NOMO-1 treated with dmso at 0.1 percent for 144 hours (cell line): Measurements from ENCODE around the gene PNKD.
A peak's percentile ranks its signal among the peaks of the same experiment; 100 is the strongest.
"Not testable (repeated sequence)": the region's sequence is repeated elsewhere in the genome, so short reads cannot be mapped to it uniquely, and the experiment has no call there.

Experiments
- DNase-seq: peaks from one replicate; lab custom pipeline; 2025; ENCODE audit not compliant: unreplicated experiment; lab: John Stamatoyannopoulos, UW

The PNKD gene

DNA sequence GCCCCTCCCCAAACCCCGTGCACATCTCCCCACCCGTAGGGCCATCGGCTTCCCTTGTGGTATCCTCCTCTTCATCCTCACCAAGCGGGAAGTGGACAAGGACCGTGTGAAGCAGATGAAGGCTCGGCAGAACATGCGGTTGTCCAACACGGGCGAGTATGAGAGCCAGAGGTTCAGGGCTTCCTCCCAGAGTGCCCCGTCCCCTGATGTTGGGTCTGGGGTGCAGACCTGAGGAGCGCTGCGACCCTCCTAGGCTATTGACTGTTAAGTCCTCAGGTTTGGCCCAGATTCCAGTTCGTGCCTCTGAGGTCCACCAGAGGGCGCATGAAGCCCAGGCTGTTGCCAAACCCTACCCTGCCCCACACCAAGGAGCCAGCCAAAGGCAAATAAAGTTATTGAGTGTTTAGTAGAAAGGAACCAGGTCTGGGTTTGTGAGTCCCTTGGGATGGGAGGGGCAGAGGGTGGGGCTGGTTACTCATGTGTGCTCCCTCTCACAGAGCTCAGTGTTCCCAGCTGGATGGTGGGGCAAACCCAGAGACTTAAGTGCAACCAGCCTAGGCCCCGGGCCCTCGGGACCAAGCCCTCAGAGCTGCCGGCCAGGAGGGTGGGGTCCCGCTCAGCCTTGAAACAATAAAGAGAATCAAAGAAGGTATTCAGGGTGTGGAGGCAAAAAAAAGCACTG is 2.4 kb downstream of the PNKD start:
- peak; percentile 63 for DNase-seq

DNA sequence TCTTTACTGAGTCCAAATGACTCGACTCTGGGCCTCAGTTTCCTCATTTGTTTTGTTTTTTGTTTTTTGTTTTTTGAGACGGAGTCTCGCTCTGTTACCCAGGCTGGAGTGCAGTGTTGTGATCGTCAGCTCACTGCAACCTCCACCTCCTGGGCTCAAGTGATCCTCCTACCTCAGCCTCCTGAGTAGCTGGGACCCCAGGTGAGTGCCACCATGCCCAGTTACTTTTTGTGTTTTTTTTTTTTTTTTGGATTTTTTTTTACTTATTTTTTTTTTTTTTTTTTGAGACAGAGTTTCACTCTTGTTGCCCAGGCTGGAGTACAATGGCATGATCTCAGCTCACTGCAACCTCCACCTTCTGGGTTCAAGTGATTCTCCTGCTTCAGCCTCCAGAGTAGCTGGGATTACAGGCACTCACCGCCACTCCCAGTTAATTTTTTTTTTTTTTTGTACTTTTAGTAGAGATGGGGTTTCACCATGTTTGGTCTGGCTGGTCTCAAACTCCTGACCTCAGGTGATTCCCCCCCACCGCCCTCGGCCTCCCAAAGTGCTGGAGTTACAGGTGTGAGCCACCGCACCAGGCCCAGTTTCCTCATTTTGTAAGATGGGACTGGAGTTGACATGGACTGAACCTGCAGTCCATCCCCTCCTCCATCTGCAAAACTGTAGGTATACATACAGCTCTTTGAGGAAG is 3.0 kb downstream of the PNKD start:
- DNase-seq, result not testable (repeated sequence)

DNA sequence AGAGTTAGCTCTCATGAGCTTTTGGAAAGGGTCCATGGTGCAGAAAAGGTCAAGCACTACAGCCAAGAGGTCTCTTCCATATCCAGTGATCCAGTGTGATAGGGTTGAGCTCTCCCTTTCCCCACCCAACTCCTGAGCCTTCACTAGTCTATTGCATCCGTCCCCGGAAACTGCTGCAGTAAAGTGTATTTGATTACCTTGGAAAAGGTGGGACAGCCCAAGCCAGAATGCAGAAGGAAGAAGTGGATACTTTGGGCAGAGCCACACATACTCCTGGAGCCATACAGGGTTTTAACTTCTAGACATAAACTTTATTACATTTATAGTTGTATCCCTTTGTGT is 3.6 kb downstream of the PNKD start:
- no peak for DNase-seq

DNA sequence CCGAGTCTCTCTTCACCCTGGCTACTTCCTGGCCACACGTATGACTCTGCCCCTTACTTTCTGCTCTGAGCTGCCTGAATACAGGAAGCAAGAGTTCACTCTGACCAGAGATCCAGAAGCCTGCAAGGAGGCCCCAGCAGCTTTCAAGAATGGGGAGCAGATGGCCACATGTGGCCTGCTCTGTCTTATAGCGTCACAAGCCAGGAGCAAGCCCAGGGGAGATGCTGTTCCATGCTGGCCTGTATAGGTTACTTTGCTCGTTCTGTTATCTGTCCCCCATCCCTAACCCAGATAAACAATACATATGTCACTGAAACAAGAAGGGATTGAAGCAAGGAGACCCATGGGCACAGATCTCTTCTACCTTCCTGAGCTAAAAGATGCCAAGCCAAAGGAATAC is 4.3 kb downstream of the PNKD start:
- no peak for DNase-seq

DNA sequence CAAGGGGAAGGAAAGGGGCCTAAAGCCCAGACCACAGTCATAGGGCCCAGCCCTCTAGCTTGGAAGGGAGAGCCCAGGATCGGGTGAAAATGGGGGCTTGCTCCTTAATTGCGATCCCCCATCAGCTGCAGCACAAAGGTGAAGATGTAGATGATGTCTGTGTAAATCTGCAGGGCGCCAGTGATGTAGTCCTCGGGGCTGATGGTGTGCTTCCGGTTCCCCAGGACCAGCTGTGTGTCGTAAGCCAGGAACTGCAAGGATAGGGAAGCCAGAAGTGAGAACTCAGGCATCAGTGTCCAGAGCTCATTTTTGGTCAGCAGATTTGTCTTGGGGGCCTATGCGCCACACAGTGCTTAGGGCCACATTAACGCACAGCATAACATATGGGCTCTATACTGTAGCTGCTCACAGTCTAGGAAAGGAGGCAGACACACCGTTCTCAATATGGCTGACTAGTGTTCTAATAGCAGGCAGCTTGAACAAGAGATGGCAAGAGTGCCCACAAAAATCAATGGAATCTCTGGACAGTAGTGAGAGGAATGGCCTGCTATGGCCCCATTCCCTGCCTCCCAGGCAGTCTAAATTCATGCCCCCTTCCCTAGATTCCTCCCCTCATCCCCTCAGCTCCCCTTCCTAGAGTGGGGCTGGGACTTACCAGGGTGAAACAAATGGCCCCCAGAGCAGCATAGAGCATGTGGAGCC is 5.2 kb downstream of the PNKD start:
- DNase-seq, result no peak

DNA sequence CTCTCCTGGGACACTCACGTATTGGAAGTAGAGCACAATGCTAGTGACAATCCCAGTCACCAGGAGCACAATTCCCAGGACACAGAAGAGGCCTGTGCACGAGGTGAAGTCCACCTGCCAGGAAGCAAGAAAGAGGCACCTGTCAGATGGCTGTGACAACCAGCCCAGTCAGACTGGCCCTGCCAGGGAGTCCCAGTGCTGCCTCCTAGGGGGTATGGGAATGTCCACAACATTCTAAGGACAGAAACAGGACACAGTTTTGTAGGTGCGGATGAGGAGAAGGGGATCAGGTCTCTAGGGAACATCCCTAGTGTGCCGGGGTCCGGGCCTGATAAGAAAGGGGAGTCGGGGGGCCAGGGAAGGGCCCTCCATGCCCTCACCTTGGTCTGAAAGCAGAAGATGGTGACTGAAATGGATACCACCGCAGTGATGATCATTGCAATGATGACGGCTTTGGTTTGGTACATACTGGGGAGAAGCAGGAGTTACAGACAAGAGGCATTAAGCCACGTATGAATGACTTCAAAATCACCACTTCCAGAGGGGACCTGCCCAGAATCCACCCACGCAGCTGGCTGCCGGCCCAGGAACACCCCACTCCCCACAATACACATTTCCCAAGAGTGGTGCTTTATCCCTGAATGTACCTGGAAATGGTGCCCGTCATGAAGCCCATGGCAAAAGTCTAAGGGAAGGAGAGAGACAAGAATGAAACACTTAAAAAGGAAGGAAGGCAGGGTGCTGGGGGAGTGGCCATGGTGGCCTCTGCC is 6.9 kb downstream of the PNKD start:
- DNase-seq, result no peak

DNA sequence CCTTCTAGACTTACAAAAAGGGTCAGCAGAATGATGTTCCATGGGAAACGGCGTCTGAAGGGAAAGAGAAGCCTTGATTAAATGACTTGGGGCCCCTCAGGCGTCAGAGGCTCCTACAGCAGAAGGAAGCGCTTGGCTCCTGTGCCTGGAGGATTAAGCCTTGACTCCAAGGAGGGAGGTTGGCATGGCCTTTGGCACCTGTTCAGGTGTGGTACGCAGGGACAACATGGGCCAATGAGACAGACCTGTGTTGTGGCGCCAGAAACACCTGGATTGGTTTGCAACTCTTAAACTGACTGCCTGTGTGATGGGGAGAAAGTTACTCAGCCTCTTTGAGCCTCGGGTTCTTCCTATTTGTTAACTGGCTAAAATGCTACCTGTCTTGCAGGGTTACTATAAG is 7.6 kb downstream of the PNKD start:
- DNase-seq, result no peak

DNA sequence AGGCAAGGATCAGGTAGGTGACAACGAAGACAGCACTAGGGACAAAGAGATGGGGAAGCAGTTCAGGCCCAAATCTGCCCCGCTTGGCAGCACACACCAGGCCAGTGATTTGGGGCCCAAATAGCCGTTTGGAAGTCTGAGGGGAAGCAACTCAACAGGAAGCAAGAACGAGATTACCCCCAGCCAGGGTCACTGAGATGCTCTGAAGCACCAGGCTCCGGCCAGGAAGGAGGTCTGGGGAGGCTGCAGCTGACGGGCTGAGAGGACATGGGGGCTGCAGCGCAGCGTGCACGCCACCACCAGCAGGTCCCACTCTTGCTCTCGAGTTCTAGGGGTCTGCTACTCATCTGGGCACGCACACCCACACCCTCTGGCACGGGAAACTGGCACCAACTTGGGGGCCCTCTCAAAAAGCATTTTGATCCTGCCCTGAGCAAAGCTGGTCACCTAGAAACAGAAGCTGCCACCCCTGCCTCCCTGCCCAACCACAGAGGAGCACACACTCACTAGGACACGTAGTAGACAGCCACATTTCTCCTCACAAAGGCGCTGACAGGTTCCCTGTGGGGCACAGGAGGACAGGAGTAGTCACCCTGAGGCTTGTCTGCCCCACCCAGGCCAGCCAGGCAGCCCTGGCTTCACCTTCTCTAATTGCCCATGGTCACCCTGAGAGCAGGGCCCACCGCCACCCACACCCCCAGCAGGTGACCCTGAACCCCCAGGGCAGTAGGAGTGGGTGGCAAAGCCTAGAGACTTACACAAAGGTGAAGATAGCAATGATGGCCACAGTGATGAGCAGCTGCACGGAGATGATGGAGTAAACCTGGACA is 8.4 kb downstream of the PNKD start:
- no peak for DNase-seq

DNA sequence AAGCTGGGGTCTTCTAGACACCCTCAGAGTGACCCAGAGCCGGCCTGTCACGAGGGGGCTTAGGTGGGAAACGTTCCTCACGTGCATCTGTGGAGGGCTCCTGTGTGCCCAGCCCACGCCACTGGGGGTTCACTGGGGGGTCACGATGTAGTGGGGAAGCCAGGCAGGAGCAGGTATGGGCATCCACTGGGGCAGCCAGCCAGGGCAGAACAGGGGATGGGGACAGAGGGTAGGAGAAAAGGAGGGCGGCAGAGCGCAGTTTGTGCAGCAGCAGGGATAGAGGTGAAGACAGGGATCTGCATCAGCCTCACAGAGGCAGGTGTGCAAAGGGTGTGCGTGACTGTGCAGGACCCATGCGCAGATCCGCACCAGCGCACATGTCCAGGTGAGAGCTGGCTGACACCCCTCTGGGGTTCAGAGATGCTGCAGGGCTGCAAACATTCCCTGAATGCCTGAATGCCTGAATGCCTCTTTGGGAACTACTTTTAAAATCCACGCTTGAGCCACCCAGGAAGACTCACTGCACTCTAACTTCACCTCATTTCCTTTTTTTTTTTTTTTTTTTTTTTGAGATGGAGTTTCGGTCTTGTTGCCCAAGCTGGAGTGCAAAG is 10.0 kb downstream of the PNKD start:
- DNase-seq, result no peak

DNA sequence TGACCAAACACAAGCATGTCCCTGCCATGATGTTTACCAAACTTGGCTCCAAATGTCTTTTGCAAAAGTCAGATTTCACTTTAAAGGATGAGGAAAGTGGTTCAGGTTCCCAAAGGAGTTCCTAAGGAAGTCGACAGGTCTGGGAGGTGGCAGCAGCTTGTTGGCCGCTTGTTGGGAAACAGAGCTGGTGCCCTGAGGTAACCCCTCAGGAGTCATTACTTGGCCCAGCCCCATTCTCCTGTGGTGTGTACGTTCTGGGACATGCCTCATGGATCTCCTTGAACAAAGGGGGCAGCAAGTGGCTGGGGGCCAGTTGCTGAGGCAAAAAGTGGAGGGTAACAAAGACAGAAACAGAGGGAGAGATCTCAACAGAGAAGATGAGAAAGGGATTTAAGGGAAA is 11.1 kb downstream of the PNKD start:
- no peak for DNase-seq

DNA sequence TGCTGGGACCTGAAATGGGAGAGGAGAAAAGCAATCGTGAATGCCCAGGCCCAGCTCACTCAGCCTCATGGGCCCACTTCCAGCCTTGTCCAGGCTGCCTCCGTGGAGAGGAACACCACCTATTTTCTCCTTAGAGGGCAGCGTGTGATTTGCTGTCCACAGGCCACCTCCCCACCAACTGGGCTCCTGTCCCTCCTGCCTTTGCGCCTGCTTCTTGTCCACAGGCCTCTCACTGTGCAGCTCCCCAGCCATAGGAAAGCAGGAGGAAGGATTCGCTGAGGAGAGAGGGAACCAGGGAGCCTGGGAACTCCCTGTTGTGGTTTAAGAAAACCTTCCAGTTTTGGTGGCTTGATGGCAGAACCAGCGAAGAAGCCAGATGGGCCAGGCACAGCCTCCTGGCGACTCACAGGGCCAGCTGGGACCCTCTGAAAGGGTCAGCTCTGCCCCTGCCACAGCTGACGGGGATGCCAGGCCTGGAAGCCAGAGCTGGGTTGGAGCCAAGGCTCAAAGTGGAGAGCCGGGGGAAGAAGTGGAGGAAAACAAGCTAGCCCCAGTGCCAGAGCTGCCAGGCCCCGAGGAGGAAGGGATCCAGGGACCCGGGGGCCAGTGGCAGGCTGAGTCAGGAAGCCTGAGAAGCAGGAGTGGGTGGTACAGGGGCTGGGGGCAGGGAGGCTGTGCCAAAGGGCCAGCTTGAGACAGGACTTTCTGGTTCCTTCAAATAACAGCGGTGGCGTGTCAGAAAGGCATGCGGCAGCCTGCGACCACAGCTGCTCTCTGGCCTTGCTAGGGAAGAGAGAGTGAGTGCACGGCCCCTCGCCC is 12.1 kb downstream of the PNKD start:
- DNase-seq, result no peak

DNA sequence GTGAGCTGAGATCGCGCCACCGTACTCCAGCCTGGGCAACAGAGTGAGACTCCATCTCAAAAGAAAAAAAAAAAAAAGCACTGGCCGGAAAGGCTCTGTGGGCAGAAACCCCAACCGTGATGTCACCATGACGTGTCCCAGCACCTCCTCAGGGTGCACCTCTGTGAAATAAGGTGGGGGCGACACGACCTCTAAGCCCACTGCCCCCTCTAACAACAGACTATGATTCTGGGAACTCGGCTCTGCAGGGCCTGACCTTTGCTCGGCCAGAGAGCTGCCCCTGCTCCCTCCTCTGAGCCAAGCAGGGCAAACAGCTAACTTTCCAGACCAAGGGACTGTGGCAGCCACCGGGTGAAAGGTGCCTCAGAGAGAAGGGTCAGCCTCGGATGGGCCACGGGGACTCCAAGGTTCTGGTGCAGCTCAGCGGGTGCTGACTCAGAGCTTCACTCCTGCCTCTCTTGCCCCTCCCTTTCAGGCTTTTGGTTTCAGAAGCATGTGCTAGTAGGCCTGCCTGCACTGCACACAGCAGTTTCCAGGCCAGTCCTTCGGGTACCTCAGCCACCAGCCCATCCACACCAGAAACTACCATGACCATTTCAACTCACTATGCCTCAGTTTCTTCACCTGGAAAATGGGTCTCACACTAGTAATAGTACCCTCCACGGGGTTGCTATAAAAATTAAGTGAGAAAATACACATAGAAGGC is 13.9 kb downstream of the PNKD start:
- DNase-seq, result no peak

DNA sequence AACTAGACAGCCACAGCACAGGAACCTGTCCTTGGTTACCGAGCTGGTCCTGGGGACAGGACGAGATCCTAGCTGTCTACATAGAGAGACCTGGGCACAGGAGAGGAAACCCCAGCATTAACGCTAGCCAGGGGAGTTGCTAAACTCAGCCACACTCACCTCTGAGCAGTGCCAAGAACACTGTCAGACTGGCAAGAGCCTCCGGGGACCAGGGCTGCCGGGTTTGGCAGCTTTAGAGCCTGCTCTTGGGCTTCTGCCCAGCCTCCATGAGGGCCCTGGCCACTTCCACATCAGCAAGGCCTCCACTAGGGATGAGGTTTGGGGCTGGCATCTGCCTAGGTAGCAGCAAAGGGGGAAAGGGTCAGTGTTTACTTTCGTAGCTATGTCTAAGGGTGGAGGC is 15.3 kb downstream of the PNKD start:
- no peak for DNase-seq

DNA sequence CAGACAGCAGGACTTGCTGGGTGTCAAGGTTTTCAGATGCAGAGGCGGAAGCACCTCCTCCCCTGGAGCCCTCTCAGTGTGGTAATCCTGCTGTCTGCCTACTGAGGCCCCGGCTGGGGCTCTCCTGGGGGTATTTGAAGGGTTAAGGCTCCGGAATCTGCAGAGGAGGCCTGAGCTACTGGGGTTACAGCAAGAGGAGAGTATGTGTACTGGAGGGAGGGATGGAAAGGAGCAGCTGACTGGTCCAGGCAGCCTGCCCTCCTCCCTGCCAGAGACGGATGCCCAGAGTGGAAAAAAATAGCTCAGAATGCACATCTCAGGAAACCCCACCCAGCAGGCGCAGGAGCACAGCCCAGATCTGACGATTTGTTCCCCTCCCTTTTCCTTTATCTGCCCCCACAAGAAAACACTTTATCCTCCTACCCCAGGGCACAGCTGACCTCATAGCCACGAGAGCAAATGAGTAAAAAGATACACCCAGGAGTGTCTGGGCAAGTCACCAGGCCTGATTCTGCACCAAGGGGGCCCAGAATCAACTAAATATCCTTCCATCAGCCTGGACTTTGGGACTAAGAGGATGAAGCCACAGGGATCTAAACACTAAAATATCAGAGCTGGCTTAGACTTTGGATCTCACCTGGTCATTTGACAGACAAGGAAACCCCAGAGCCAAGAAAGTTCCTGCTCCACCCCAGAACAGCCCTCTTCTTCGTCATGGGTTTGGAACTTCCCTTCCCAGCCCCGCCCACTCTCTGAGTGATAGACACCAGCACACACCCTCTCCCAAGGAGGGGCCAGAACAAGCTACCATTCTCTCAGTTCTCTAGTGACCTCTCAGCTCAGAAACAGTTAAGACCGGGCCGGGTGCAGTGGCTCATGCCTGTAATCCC is 16.5 kb downstream of the PNKD start:
- DNase-seq, result peak; percentile 89

DNA sequence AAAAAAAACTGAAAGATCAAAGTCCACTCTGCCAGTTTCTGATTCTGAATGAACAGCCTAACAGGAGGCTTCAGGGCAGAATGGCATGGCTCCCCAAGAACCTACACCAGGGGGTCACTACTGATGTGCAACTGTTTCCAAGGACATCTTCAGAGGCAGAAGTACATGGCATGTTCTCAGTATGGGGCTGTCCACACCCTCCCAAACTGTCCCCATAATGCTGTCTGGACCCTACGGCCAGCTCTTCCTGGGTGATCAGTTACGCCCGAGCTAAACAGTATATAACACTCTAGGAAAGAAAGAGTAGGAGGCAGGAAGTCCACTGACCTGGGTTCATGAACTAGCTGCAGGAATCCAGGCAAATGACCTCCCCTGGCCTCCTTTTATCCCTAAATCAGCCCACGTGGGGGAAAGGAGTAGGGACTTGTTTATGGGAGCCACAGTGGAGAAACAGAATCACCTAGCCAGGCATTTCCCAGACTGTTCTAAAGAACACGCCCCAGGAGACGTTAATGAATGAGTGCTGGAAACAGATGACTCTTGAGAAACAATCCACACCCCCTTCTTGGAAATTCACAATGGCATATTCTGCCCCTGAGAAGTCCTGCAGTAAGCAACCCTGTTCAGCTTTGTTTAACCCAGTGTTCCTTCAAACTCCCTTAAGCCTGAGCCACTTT is 19.5 kb downstream of the PNKD start:
- no peak for DNase-seq

DNA sequence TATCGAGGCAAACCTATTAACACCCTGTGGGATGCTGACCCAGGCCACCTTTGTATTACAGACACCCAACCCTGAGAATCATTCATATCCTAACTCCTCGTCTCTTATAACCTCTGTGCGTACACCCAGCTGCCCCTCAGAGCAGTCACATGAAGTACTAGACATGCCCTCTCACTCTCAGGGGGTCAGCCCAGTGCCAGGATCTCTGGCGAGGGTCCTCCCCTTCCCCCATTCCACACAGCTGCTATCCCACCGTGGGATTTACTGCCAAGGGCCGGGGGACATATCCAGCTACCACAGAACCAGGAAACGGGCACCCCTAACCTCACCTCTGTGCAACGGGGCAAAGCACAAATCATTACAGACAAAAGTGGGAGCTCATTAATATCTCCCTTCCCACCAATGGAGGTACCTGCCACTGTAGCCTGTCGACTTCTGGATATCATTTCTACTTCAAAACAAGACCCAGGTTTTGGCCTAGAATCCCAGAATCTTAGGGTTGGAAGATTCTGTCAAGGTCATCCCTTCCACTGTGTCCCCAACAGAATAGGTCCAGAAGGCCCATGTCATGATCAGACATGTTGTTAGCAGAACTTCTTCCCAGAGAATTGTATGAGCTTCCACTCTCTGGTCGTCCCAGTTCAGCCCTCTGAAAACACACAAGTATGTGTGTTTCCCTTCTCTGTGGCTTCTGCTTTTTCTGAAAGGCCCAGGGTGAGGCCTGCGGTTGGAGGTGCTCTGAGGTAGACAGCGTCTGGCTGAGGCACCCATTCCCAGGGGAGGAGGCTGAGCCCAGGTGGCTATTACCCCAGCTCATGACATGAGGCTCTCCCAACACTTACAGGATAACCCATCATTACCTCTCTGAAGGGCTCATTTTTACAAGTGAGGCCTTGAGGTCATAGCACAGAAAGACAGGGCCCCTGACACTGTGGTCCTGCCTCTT is 20.3 kb downstream of the PNKD start:
- peak; percentile 29 for DNase-seq
